K562 (cell line): ENCODE results near the gene JRKL. TPM values are rescaled to one million over a fixed set of nuclear protein-coding genes. Genes with fewer than 3 reads are reported as not detected.

ENCODE experiments used
- AFF4 ChIP-seq: sonication (generic); formaldehyde crosslinking; IDR thresholded peaks from 2 replicates; pipeline ENCODE4 v1.8.0; 2023; ENCODE audit warnings: mild to moderate bottlenecking, missing genetic modification reagents
- COPS2 ChIP-seq: fragments of 450-650 bp; conservative IDR thresholded peaks from 2 replicates; pipeline ENCODE4 v1.6.1; 2016; ENCODE audit warnings: mild to moderate bottlenecking, moderate library complexity
- EGR1 ChIP-seq: fragments of 450-650 bp; conservative IDR thresholded peaks from 2 replicates; pipeline ENCODE4 v1.6.1; 2017; ENCODE audit warnings: mild to moderate bottlenecking
- ILF3 ChIP-seq: fragments of 450-650 bp; IDR thresholded peaks from 2 replicates; pipeline ENCODE4 v1.6.1; 2018; ENCODE audit warnings: antibody characterized with exemption, mild to moderate bottlenecking, moderate library complexity, borderline replicate concordance
- MTF1 ChIP-seq: fragments of 250-450 bp; sonication (Bioruptor Pico); IDR thresholded peaks from 2 replicates; pipeline ENCODE4 v1.9.0; 2021; ENCODE audit warnings: moderate library complexity, mild to moderate bottlenecking, inconsistent platforms, borderline replicate concordance
- NCOA4 ChIP-seq: fragments of 450-650 bp; IDR thresholded peaks from 2 replicates; pipeline ENCODE4 v1.6.1; 2018; ENCODE audit warnings: mild to moderate bottlenecking; ENCODE audit not compliant: partially characterized antibody
- NFIC ChIP-seq: fragments of 450-650 bp; IDR thresholded peaks from 2 replicates; pipeline ENCODE4 v1.6.1; 2017; ENCODE audit warnings: mild to moderate bottlenecking, inconsistent platforms
- SMC3 ChIP-seq: conservative IDR thresholded peaks from 2 replicates; pipeline ENCODE4 v1.6.1; 2011; ENCODE audit warnings: low read depth, low read length, improper control_type of control experiment; ENCODE audit not compliant: insufficient read depth
- TEAD4 ChIP-seq, 2 experiments: sonication (generic) in 1 of 2; formaldehyde crosslinking in 1 of 2; IDR thresholded peaks; 2 replicates each; pipeline versions ENCODE4 v1.6.1 to v1.8.0; 2012 to 2022; ENCODE audit warnings: borderline replicate concordance in 1 of 2, inconsistent platforms in 1 of 2, low read length in 1 of 2, mild to moderate bottlenecking in 1 of 2, missing genetic modification reagents in 1 of 2
- polyA plus RNA-seq, 8 experiments: library from polyadenylated mRNA; depleted of rRNA in 4 of 8; stranded (reverse) in 5 of 8; unstranded in 3 of 8; fragments of >200 nt; fragmentation: Nextera tagmentation in 2 of 8; fragmentation: Illumina TruSeq in 1 of 8; extraction: Ambion mirVana in 2 of 8; extraction: Trizol in 1 of 8; gene quantifications; 2 replicates each; pipeline versions ENCODE4 v1.2.1 to v1.2.3, GENCODE V29; 2011 to 2014; ENCODE audit warnings: inconsistent platforms in 1 of 8, missing spikeins in 1 of 8
- total RNA-seq, 7 experiments: library from RNA; depleted of rRNA in 6 of 7; stranded (reverse); fragments of >200 nt in 6 of 7; fragmentation: Illumina TruSeq in 2 of 7; extraction: Trizol in 2 of 7; gene quantifications; 2 replicates each; pipeline versions ENCODE4 v1.2.1 to v1.2.3, GENCODE V29; 2011 to 2021; ENCODE audit warnings: low replicate concordance in 1 of 7
- TF ChIP-seq, protein P1 (sequence below): fragments of 450-650 bp; IDR thresholded peaks from 2 replicates; pipeline ENCODE4 v1.6.1; 2017; ENCODE audit warnings: antibody characterized with exemption
- TF ChIP-seq, protein P2 (sequence below), 3 experiments: IDR thresholded peaks in 2 of 3; conservative IDR thresholded peaks in 1 of 3; 2 replicates each; pipeline ENCODE4 v1.5.1; 2011 to 2012; ENCODE audit warnings: low read length in 3 of 3, mild to moderate bottlenecking in 3 of 3, control low read depth in 2 of 3, improper control_type of control experiment in 1 of 3, inconsistent platforms in 1 of 3, low read depth in 1 of 3, mixed read lengths in 1 of 3, moderate library complexity in 1 of 3; ENCODE audit not compliant: insufficient read depth in 2 of 3
- TF ChIP-seq, protein P3 (sequence below): fragments of 250-450 bp; sonication (Bioruptor Pico); IDR thresholded peaks from 2 replicates; pipeline ENCODE4 v1.4.0; 2020

JRKL gene
- total and polyA plus RNA-seq, 9 of the 15 experiments (the other 6 are each of a cell fraction or from before 2014, with no cell fraction given), result 4.5 to 14.8 (median 8.5) TPM

DNA sequence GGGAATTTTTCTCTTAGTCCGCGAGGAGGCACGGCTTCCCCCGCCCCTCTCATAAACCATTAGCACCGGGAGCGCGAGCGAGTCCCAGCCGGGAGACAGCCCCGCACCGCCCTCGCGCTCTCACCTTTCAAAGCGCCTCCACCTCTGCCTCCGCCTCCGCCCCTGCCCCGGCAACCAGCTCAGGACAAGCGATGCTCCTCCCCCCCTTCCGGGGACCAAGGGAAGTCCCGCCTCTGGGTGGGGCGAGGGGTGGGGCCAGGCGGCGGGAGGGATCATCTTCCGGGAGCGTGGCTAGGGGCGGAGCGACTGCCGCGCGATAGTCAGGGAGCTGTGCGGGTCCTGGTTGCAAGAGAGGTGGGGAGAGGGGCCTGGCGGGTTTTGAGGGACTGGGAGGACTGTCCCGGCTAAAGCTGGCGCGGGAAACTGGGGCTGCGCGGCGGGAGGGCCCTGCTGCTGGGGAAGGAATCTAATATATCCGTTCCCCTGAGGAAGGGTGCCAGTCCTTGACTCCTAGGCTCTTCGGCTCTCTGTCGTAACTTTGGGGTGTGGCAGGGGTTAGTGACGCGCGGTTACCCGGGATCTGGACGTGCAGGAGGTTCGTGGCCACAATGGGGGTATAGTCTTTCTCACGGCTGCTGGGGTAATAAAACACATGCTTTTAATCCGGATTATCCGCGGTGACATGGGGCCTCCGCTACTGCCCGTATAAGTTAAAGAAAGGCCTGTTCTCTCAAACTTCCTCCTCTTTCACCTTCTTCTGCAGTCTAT lies at the start of gene JRKL, which contains the start of gene CCDC82 (continued):
- TF ChIP-seq, protein P1, sequence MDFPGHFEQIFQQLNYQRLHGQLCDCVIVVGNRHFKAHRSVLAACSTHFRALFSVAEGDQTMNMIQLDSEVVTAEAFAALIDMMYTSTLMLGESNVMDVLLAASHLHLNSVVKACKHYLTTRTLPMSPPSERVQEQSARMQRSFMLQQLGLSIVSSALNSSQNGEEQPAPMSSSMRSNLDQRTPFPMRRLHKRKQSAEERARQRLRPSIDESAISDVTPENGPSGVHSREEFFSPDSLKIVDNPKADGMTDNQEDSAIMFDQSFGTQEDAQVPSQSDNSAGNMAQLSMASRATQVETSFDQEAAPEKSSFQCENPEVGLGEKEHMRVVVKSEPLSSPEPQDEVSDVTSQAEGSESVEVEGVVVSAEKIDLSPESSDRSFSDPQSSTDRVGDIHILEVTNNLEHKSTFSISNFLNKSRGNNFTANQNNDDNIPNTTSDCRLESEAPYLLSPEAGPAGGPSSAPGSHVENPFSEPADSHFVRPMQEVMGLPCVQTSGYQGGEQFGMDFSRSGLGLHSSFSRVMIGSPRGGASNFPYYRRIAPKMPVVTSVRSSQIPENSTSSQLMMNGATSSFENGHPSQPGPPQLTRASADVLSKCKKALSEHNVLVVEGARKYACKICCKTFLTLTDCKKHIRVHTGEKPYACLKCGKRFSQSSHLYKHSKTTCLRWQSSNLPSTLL, result no peak
- TF ChIP-seq TEAD4 (IDR thresholded peaks at IDR 0.05; ENCODE audit: low read length) (no peak), TEAD4 (CRISPR knock-in tag; IDR thresholded peaks at IDR 0.05; ENCODE audit: borderline replicate concordance) (no peak), NFIC (0 out of 2 replicates have a peak, but pooled peaks have one; percentile 34), AFF4 (CRISPR knock-in tag) (0 out of 2 replicates have a peak, but pooled peaks have one; percentile 45), ILF3 (no peak), NCOA4 (no peak), SMC3 (no peak), EGR1 (peak; percentile 96), MTF1 (CRISPR knock-in tag) (no peak), COPS2 (no peak)
- TF ChIP-seq, protein P2, sequence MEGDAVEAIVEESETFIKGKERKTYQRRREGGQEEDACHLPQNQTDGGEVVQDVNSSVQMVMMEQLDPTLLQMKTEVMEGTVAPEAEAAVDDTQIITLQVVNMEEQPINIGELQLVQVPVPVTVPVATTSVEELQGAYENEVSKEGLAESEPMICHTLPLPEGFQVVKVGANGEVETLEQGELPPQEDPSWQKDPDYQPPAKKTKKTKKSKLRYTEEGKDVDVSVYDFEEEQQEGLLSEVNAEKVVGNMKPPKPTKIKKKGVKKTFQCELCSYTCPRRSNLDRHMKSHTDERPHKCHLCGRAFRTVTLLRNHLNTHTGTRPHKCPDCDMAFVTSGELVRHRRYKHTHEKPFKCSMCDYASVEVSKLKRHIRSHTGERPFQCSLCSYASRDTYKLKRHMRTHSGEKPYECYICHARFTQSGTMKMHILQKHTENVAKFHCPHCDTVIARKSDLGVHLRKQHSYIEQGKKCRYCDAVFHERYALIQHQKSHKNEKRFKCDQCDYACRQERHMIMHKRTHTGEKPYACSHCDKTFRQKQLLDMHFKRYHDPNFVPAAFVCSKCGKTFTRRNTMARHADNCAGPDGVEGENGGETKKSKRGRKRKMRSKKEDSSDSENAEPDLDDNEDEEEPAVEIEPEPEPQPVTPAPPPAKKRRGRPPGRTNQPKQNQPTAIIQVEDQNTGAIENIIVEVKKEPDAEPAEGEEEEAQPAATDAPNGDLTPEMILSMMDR (IDR thresholded peaks at IDR 0.05 in 2 of 3, conservative IDR thresholded peaks at IDR 0.05 in 1 of 3; ENCODE audit: insufficient read depth in 2 of 3, low read depth in 1 of 3, low read length in 3 of 3), result peak in 1 of 3 experiments; percentile 15; a peak in 1 of 6 replicates
- TF ChIP-seq, protein P3, sequence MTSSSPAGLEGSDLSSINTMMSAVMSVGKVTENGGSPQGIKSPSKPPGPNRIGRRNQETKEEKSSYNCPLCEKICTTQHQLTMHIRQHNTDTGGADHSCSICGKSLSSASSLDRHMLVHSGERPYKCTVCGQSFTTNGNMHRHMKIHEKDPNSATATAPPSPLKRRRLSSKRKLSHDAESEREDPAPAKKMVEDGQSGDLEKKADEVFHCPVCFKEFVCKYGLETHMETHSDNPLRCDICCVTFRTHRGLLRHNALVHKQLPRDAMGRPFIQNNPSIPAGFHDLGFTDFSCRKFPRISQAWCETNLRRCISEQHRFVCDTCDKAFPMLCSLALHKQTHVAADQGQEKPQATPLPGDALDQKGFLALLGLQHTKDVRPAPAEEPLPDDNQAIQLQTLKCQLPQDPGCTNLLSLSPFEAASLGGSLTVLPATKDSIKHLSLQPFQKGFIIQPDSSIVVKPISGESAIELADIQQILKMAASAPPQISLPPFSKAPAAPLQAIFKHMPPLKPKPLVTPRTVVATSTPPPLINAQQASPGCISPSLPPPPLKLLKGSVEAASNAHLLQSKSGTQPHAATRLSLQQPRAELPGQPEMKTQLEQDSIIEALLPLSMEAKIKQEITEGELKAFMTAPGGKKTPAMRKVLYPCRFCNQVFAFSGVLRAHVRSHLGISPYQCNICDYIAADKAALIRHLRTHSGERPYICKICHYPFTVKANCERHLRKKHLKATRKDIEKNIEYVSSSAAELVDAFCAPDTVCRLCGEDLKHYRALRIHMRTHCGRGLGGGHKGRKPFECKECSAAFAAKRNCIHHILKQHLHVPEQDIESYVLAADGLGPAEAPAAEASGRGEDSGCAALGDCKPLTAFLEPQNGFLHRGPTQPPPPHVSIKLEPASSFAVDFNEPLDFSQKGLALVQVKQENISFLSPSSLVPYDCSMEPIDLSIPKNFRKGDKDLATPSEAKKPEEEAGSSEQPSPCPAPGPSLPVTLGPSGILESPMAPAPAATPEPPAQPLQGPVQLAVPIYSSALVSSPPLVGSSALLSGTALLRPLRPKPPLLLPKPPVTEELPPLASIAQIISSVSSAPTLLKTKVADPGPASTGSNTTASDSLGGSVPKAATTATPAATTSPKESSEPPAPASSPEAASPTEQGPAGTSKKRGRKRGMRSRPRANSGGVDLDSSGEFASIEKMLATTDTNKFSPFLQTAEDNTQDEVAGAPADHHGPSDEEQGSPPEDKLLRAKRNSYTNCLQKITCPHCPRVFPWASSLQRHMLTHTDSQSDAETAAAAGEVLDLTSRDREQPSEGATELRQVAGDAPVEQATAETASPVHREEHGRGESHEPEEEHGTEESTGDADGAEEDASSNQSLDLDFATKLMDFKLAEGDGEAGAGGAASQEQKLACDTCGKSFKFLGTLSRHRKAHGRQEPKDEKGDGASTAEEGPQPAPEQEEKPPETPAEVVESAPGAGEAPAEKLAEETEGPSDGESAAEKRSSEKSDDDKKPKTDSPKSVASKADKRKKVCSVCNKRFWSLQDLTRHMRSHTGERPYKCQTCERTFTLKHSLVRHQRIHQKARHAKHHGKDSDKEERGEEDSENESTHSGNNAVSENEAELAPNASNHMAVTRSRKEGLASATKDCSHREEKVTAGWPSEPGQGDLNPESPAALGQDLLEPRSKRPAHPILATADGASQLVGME (CRISPR knock-in tag), result no peak
